Measurements from ENCODE around the gene ADM5.

DNA sequence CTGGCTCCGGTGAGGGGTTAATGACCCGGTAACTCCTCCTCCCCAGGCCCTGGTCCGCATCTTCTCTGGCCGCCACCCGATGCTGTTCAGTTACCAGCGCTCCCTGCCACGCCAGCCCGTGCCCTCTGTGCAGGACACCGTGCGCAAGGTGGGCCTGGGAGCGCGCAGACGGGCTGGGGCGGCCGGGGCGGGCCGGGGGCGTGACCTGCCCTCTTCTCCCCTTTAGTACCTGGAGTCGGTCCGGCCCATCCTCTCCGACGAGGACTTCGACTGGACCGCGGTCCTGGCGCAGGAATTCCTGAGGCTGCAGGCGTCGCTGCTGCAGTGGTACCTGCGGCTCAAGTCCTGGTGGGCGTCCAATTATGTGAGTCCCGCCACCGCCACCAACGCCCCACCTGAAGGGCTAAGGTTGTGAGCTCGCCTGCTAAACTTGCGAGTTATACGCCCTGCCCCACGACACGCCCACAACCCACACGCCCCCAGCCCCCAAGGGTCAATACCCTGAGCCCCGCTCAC lies 11.9 kb downstream of the ADM5 start:
- TF ChIP-seq EZH2 (IDR thresholded peaks at IDR 0.05; ENCODE audit: low read length, missing control alignments): no peak
- no peak for TF ChIP-seq CTCF (conservative IDR thresholded peaks at IDR 0.05 in 1 of 2, IDR thresholded peaks at IDR 0.05 in 1 of 2; ENCODE audit: low read depth in 1 of 2, low read length in 2 of 2)

Measured in fibroblast of lung (primary cell).